Fibroblast of the aortic adventitia (primary cell): Measurements from ENCODE around the gene CEP295NL. TPM values are rescaled to one million over a fixed set of nuclear protein-coding genes. Genes with fewer than 3 reads are reported as not detected.

Experiments
- DNase-seq: peaks from one replicate; pipeline ENCODE4 v3.0.0-alpha.2; 2010; ENCODE audit warnings: low read depth
- H3K4me3 ChIP-seq: 2 replicates; pipeline ENCODE4 v1.5.1; 2011; ENCODE audit warnings: low read depth, mild to moderate bottlenecking, control low read depth, low read length, moderate library complexity
- total RNA-seq: library from RNA; depleted of rRNA; stranded (reverse); fragments of >200 nt; gene quantifications from 2 replicates; pipeline ENCODE4 v1.2.3, GENCODE V29; 2012; ENCODE audit warnings: low replicate concordance
- TF ChIP-seq, protein P1 (sequence below): IDR thresholded peaks from 2 replicates; pipeline ENCODE4 v1.5.1; 2011; ENCODE audit warnings: mild to moderate bottlenecking, low read length, control low read depth, inconsistent platforms; ENCODE audit not compliant: insufficient read depth

Gene CEP295NL
- total RNA-seq, 1 donor: 3.3 TPM

GRCh38 chr17:78925662-78926555 lies 22.9 kb upstream of the CEP295NL start:
- peak; percentile 89 for DNase-seq
- TF ChIP-seq, protein P1, sequence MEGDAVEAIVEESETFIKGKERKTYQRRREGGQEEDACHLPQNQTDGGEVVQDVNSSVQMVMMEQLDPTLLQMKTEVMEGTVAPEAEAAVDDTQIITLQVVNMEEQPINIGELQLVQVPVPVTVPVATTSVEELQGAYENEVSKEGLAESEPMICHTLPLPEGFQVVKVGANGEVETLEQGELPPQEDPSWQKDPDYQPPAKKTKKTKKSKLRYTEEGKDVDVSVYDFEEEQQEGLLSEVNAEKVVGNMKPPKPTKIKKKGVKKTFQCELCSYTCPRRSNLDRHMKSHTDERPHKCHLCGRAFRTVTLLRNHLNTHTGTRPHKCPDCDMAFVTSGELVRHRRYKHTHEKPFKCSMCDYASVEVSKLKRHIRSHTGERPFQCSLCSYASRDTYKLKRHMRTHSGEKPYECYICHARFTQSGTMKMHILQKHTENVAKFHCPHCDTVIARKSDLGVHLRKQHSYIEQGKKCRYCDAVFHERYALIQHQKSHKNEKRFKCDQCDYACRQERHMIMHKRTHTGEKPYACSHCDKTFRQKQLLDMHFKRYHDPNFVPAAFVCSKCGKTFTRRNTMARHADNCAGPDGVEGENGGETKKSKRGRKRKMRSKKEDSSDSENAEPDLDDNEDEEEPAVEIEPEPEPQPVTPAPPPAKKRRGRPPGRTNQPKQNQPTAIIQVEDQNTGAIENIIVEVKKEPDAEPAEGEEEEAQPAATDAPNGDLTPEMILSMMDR: no peak
- peak overlapping the region; percentile 85 for H3K4me3 ChIP-seq

DNA sequence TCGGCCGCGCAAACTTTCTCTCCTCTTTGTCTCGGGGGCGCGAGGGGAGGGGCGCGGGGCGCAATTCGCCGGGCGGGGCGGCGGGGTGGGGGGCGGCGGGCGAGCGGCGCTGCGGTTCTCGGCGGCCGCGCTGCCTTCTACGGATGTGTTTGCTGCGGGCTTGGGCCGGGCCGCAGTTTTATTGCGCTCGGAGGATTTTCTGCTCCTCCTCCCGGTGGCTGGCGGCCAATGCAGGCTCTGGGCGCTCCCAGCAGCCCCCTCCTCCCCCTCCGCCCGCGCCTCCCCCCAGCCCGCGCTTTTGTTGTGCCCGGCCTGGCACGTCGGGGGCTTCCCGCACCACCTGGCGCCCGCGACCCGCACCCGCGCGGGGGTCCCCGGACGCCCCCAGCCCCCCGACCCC lies 22.2 kb upstream of the CEP295NL start, which contains the start of gene TIMP2:
Gene TIMP2, minus strand, starts transcription at position 154 of the 400 bp plus-strand sequence. CDS start 299 bp downstream, outside the sequence.
- H3K4me3 ChIP-seq: peak within 1 kb of the TSS; percentile 85
- DNase-seq: peak; percentile 87
- TF ChIP-seq, protein P1: peak; percentile 9

DNA sequence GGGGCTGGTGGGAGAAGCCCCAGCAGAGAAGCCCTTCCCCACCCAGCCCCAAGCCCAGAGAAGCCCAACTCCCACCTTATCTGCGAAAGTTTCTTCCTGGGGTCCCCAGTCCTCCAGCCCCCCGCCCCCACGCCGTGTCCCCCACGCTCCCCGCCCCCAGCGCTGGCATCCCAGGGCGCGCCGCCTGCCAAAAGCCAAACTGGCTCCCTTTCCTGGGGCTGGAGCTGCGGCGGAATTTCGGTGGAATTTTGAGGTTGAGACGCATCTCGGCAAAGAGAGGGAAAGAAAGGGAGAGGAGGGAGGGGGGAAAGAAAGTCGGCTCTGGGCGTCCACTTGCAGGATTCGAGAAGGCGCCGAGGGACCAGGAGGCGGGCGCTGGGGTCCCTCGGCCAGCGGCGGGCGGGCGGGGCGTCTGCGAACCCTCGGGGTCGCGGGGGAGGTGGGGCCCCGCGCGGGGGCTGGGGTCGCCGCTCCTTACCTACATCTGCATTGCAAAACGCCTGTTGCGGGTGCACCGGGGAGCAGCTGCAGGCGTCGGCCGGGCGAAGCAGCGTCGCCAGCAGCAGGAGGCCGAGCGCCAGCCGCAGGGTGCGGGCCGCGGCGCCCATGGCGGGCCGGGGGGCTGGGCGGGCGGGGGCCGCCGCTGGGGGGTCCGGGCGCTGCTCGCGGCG lies 21.6 kb upstream of the CEP295NL start:
- TF ChIP-seq, protein P1: no peak
- H3K4me3 ChIP-seq: peak overlapping the region; percentile 85
- DNase-seq: peak; percentile 62

DNA sequence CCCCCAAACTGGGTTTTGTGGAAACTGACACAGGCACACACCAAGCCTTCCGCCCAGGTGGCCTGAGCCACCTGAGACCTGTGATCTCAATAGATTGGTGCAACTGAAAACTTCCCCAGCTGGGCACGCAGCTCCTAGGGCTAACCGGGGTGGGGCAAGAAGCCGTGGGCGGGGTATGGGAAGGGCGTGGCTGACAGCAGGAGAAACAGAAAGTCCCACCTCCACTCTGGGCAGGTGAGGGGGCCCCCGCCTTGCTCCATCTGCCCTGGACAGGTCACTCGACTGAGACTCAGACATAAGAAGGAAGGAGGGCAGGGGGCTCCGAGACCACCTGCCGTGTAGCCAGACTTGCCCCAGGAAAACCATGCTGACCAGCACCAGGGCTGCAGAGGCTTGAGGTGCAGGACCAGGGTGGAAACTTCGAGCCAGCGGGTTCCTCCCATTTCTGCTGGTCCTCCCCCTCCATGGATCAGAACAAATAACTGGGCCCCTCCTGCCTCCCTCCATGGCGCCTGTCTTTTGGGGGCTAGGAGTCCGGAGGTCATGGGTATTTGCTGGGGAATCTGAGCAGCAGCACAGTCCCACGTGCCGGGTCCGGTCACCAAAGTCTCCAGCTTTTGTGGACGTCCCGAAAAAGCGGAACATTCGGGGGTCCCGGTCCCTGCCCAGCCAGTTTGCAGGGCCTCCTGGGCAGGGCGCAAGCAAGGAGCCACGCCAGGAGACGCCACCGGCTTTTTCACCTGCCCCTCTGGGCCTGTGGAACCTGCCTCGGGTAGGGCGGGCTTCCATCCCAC lies 20.9 kb upstream of the CEP295NL start:
- DNase-seq: no peak
- TF ChIP-seq, protein P1: no peak
- peak overlapping the region; percentile 85 for H3K4me3 ChIP-seq

DNA sequence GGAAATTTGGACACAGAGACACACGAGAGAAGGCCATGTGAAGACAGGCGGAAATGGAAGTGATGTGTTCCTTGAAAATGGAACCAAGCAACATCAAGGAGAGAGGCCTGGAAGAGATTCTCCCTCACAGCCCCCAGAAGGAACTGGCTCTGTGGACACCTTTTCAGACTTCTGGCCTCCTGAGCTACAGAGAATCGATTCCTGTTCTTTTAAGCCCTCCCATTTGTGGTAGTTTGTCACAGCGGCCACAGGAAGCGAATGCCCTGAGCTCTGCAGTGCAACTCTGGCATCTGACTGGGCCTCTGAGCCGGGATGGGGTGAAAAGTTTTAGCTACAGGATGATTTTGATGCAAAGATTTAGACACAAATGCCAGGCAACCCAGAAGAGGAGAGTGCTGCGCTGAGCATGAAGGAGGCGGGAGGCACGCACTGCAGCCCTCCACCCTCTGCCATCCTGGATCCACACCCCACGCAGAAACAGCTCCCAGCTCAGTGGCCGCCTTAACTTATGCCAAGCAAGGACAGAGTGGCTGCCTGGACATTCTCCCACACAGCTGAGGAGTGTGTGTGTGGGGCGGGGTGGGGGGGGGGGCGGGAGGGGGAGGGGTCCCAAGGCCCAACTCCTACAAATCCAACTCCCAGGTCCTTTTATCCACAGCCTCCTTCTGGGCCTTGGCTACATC lies 20.0 kb upstream of the CEP295NL start:
- DNase-seq: no peak
- peak overlapping the region; percentile 85 for H3K4me3 ChIP-seq
- TF ChIP-seq, protein P1: no peak

DNA sequence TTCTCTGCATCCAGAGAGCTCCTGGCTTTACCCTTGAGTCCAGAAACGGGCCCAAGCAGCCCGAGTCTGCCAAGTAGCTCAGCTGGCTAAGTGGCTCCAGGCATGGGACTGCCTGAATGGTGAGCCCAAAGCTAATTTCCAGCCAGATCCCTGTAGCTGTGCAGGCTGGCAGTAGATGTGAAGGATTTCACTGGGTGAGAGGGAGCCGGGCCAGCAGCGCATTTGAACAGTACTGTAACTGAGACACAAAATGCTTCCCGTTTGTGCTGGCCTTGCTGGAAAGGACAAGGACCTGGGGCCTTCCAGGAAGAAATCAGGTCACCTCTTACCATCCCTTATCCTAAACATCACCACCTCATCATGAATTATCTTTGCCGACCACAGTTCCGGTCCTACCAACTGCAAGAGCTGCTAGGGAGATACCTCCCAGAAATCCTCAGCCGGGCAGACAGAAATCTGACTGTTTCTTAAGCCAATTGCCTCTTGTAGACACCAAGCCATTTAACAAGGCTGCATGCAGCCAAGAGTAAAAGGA lies 18.5 kb upstream of the CEP295NL start:
- TF ChIP-seq, protein P1: no peak
- H3K4me3 ChIP-seq: peak overlapping the region; percentile 48
- DNase-seq: peak; percentile 52
